ENCODE results near the gene CAMKK1.
A peak's percentile ranks its signal among the peaks of the same experiment; 100 is the strongest.

Gene CAMKK1

DNA sequence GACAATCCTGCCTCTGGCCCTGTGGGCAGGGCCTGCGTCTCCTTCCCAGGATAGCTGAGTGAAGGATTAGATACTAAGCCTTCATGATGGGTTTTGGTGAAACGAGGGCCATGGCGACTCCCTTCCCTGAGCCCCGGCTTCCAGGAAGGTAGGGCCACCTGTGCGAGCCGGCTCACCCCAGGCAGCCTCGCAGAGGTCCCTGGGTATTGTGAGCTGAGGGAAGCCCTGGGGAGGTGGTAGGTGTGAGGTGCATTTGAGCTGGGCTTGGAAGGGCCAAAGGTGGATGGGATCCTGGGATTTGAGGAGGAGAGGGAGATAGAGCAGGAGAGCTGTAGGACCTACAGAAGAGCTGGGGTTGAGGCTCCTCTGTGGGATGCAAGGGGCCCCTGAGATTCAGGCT is 29.9 kb upstream of the CAMKK1 start:
- no peak overlapping the region for H3K4me3 Mint-ChIP-seq
- H3K27ac Mint-ChIP-seq = no peak overlapping the region
- H3K9me3 Mint-ChIP-seq = no peaks in the 10 kb centered on the region
- H3K27me3 Mint-ChIP-seq = no peaks in the 10 kb centered on the region
- ATAC-seq (no peak), DNase-seq (no peak)
- H3K4me1 Mint-ChIP-seq = peaks cover 13% of the 10 kb centered on the region

GRCh38 chr17:3921502-3922319 is 28.9 kb upstream of the CAMKK1 start:
- peak; percentile 15 for ATAC-seq
- Mint-ChIP-seq H3K9me3 (no peaks in the 10 kb centered on the region), H3K4me3 (no peak overlapping the region), H3K27me3 (no peaks in the 10 kb centered on the region), H3K4me1 (peaks cover 23% of the 10 kb centered on the region), H3K27ac (peak overlapping the region in 1 of 2 donors; percentile 86)
- DNase-seq = no peak

- Mint-ChIP-seq H3K9me3 (no peaks in the 10 kb centered on the region), H3K27ac (peak overlapping the region in 1 of 2 donors; percentile 86), H3K4me1 (peaks cover 30% of the 10 kb centered on the region), H3K4me3 (no peak overlapping the region), H3K27me3 (no peaks in the 10 kb centered on the region)
- DNase-seq (no peak), ATAC-seq (no peak)
These were observed 28.2 kb upstream of the CAMKK1 start for GRCh38 chr17:3921006-3921405.

GRCh38 chr17:3919123-3919624 is 26.3 kb upstream of the CAMKK1 start:
- Mint-ChIP-seq H3K4me1 (peaks cover 48% of the 10 kb centered on the region), H3K4me3 (peak overlapping the region in 1 of 2 donors; percentile 18), H3K27me3 (no peaks in the 10 kb centered on the region), H3K27ac (peak overlapping the region in 1 of 2 donors; percentile 67), H3K9me3 (no peaks in the 10 kb centered on the region)
- ATAC-seq (no peak), DNase-seq (no peak)

- Mint-ChIP-seq H3K27me3 (no peaks in the 10 kb centered on the region), H3K4me3 (no peak overlapping the region), H3K27ac (peak overlapping the region; percentile 64 to 67), H3K9me3 (no peaks in the 10 kb centered on the region), H3K4me1 (peaks cover 54% of the 10 kb centered on the region)
- DNase-seq (no peak), ATAC-seq (no peak)
These were observed 25.7 kb upstream of the CAMKK1 start for GRCh38 chr17:3918372-3919122.

DNA sequence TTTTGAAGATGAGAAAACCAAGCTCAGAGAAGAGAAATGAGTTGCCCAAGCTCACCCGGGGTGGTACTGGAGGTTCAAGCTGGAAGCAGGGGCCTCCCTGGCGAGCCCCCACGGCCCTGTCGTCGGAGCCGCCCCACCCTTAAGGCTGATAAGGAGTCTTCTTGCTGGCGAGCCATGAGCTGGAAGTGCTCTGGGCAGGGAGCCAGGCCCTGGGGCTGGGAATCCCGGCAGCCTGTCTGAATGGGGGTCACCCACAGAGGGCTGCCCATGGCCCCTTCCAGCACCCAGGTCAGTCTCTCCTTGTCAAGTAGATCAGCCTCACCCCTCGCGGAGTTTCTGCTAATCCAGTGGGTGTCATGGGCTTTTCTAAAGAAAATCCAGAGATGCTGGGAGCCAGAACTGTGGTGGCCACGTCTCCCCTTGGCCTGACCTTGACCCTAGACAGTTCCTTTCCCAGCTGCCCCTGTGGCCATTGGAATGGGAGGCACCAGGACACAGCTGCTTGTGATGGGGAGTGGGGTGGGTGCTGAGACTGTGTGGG is 24.6 kb upstream of the CAMKK1 start:
- Mint-ChIP-seq H3K9me3 (no peaks in the 10 kb centered on the region), H3K4me1 (peaks cover 56% of the 10 kb centered on the region), H3K27ac (peak overlapping the region; percentile 81 to 98), H3K4me3 (peak overlapping the region; percentile 12 to 89), H3K27me3 (no peaks in the 10 kb centered on the region)
- ATAC-seq (no peak), DNase-seq (no peak)

GRCh38 chr17:3916825-3917224 is 24.0 kb upstream of the CAMKK1 start:
- no peaks in the 10 kb centered on the region for H3K27me3 Mint-ChIP-seq
- DNase-seq = peak in 1 of 2 donors; percentile 21
- H3K4me3 Mint-ChIP-seq = peak overlapping the region; percentile 66 to 89
- H3K4me1 Mint-ChIP-seq = peaks cover 60% of the 10 kb centered on the region
- peak overlapping the region; percentile 81 to 98 for H3K27ac Mint-ChIP-seq
- ATAC-seq = peak; percentile 20
- H3K9me3 Mint-ChIP-seq = no peaks in the 10 kb centered on the region

DNA sequence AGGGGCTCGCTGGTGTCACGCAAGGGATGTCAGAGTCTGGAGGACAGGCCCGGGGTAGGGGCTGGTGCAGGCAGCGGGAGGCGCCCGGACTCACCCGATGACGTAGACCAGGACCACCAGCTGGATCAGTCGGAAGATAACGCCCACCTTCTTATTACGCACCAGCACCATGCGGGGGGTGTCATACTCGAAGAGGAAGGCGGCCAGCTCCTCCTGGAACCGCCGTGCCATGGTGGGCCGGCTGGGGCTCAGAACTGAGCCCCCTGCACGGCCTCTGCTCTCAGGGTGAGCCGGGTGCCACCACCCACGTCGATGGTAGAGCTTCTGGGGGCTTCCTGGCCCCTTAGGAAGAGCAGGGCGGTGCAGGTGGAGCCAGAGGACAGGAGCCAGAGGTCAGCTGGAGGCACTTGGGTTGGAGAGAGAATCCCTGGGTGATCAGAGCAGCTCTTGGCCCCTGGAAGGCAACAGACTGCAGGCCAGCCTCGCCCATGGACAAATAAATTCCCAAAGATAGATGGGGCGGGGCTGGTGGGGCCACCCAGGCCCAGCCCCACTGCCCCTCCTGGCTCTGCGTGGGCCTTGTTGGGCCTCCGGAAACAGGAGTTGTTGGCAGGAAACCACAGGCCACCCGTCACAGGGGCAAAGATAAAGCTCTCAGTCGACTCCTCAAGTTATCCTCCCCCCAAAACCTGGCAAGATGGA is 23.3 kb upstream of the CAMKK1 start, which contains the start of gene P2RX1:
TSS of gene P2RX1 (minus strand) at position 471 of the 702 bp plus-strand sequence. CDS start at position 231, 240 bp downstream.
- no peaks in the 10 kb centered on the region for H3K9me3 Mint-ChIP-seq
- ATAC-seq (peak; percentile 63), DNase-seq (peak; percentile 42 to 64)
- peak within 1 kb of the TSS; percentile 66 to 89 for H3K4me3 Mint-ChIP-seq
- H3K27me3 Mint-ChIP-seq = no peaks in the 10 kb centered on the region
- peak within 1 kb of the TSS; percentile 81 to 98 for H3K27ac Mint-ChIP-seq
- peaks cover 67% of the 10 kb centered on the region for H3K4me1 Mint-ChIP-seq

DNA sequence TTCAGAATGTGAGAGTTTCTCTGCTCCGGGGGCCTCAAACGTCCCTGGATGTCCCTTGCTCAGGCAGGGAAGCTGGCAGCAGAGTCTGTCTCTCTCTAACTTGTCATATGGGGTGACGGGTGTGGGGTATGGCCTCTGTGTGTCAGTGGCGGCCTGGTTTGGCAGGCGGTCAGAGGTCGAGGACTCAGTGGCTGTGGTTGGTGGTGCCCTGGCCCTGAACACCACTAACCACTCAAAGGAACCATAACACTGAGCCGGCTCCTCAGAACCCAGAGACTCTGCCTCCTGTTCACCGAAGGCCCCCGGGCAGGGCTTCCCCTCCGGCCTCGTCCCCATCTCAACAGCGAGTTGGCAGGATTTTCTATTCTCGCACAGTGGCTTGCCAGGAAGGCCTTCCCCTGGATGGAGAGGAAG is 22.7 kb upstream of the CAMKK1 start:
- peaks cover 72% of the 10 kb centered on the region for H3K4me1 Mint-ChIP-seq
- no peak for ATAC-seq
- H3K4me3 Mint-ChIP-seq = peak overlapping the region; percentile 66 to 89
- H3K9me3 Mint-ChIP-seq = no peaks in the 10 kb centered on the region
- no peak for DNase-seq
- peak overlapping the region; percentile 15 to 98 for H3K27ac Mint-ChIP-seq
- no peaks in the 10 kb centered on the region for H3K27me3 Mint-ChIP-seq

GRCh38 chr17:3914312-3914670 is 21.4 kb upstream of the CAMKK1 start:
- H3K9me3 Mint-ChIP-seq = no peaks in the 10 kb centered on the region
- H3K27me3 Mint-ChIP-seq = no peaks in the 10 kb centered on the region
- DNase-seq = no peak
- ATAC-seq = no peak
- H3K4me3 Mint-ChIP-seq = peak overlapping the region; percentile 12 to 89
- H3K27ac Mint-ChIP-seq = no peak overlapping the region
- H3K4me1 Mint-ChIP-seq = peaks cover 78% of the 10 kb centered on the region

GRCh38 chr17:3913531-3914311 is 20.9 kb upstream of the CAMKK1 start:
- DNase-seq (peak; percentile 82 to 85), ATAC-seq (peak; percentile 68)
- H3K9me3 Mint-ChIP-seq = no peaks in the 10 kb centered on the region
- H3K27ac Mint-ChIP-seq = no peak overlapping the region
- H3K27me3 Mint-ChIP-seq = no peaks in the 10 kb centered on the region
- peak overlapping the region; percentile 12 to 50 for H3K4me3 Mint-ChIP-seq
- peaks cover 77% of the 10 kb centered on the region for H3K4me1 Mint-ChIP-seq

DNA sequence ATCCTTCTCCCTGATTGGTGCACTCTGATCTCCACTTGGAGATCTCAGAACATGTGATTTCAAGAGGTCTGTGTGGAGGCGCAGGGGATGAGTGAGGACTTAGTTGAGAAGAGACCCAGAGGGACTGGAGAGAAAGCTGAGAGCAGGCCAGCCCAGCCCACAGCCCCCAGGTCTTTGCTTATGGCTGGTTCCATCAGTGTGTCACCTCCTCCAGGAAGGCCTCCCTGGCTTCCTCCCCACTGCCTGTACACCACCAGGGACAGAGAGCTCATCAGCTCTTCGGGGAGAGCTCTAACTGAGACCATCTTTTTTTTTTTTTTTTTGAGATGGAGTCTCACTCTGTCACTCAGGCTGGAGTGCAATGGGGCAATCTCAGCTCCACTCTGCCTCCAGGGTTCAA is 20.0 kb upstream of the CAMKK1 start:
- DNase-seq = no peak
- H3K4me1 Mint-ChIP-seq = peaks cover 74% of the 10 kb centered on the region
- no peak overlapping the region for H3K27ac Mint-ChIP-seq
- ATAC-seq = no peak
- H3K4me3 Mint-ChIP-seq = no peak overlapping the region
- no peaks in the 10 kb centered on the region for H3K27me3 Mint-ChIP-seq
- H3K9me3 Mint-ChIP-seq = no peaks in the 10 kb centered on the region

- peaks cover 65% of the 10 kb centered on the region for H3K4me1 Mint-ChIP-seq
- DNase-seq (peak; percentile 67 to 85), ATAC-seq (peak; percentile 94)
- H3K27me3 Mint-ChIP-seq = no peaks in the 10 kb centered on the region
- no peaks in the 10 kb centered on the region for H3K9me3 Mint-ChIP-seq
- peak overlapping the region; percentile 80 to 92 for H3K27ac Mint-ChIP-seq
- peak overlapping the region; percentile 75 to 76 for H3K4me3 Mint-ChIP-seq
These were observed 18.6 kb upstream of the CAMKK1 start for GRCh38 chr17:3911271-3912053.
